Measurements from ENCODE around the gene FAM120A. TPM values are rescaled to one million over a fixed set of nuclear protein-coding genes. Genes with fewer than 3 reads are reported as not detected.

The FAM120A gene
- polyA plus RNA-seq, 1 donor from 2014 or later = 8.9 TPM

GRCh38 chr9:93560991-93561390, 109.5 kb downstream of the FAM120A start:
- Histone ChIP-seq H3F3A (ENCODE audit: insufficient read depth, low read length, poor library complexity, severe bottlenecking) (no peaks in the 10 kb centered on the region), H3K4me3 (ENCODE audit: low read length) (no peak overlapping the region), H3K27ac (ENCODE audit: low read length) (no peak overlapping the region), H3K9me2 (ENCODE audit: insufficient read depth, low read length) (no peaks in the 10 kb centered on the region), H3K27me3 (ENCODE audit: insufficient read depth, low read depth, low read length) (no peaks in the 10 kb centered on the region), H3K79me2 (replicated peaks; ENCODE audit: insufficient read depth, low read length) (no peaks in the 10 kb centered on the region), H3K9ac (ENCODE audit: low read length) (no peak overlapping the region), H3K4me2 (ENCODE audit: low read length) (no peak overlapping the region), H3K36me3 (ENCODE audit: insufficient read depth, low read length) (peaks cover 8% of the 10 kb centered on the region), H4K20me1 (ENCODE audit: insufficient read depth) (no peaks in the 10 kb centered on the region), H3K9me3 (ENCODE audit: low read length) (no peaks in the 10 kb centered on the region), H2AFZ (ENCODE audit: low read depth, low read length) (no peak overlapping the region)
- TF ChIP-seq RAD21 (conservative IDR thresholded peaks at IDR 0.05) = no peak
- TF ChIP-seq POLR2AphosphoS5 (IDR thresholded peaks at IDR 0.05) = no peak
- TF ChIP-seq SMC3 (conservative IDR thresholded peaks at IDR 0.05; ENCODE audit: poor library complexity) = no peak
- TF ChIP-seq EP300 (conservative IDR thresholded peaks at IDR 0.05; ENCODE audit: poor library complexity, severe bottlenecking) = no peak
- TF ChIP-seq EZH2 (IDR thresholded peaks at IDR 0.05; ENCODE audit: borderline replicate concordance, insufficient read depth, low read length, poor library complexity, severe bottlenecking) = no peak
- TF ChIP-seq, protein P1, sequence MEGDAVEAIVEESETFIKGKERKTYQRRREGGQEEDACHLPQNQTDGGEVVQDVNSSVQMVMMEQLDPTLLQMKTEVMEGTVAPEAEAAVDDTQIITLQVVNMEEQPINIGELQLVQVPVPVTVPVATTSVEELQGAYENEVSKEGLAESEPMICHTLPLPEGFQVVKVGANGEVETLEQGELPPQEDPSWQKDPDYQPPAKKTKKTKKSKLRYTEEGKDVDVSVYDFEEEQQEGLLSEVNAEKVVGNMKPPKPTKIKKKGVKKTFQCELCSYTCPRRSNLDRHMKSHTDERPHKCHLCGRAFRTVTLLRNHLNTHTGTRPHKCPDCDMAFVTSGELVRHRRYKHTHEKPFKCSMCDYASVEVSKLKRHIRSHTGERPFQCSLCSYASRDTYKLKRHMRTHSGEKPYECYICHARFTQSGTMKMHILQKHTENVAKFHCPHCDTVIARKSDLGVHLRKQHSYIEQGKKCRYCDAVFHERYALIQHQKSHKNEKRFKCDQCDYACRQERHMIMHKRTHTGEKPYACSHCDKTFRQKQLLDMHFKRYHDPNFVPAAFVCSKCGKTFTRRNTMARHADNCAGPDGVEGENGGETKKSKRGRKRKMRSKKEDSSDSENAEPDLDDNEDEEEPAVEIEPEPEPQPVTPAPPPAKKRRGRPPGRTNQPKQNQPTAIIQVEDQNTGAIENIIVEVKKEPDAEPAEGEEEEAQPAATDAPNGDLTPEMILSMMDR (IDR thresholded peaks at IDR 0.05; ENCODE audit: poor library complexity, severe bottlenecking) = no peak
- no peak for TF ChIP-seq TAF1 (IDR thresholded peaks at IDR 0.05; ENCODE audit: low read depth)
- TF ChIP-seq REST (IDR thresholded peaks at IDR 0.05; ENCODE audit: borderline replicate concordance) = no peak
- no peak for TF ChIP-seq MXI1 (conservative IDR thresholded peaks at IDR 0.05; ENCODE audit: poor library complexity, severe bottlenecking)

GRCh38 chr9:93562157-93562556, 110.7 kb downstream of the FAM120A start:
- H3K4me3 ChIP-seq (ENCODE audit: low read length) = no peak overlapping the region
- no peaks in the 10 kb centered on the region for H3F3A ChIP-seq (ENCODE audit: insufficient read depth, low read length, poor library complexity, severe bottlenecking)
- H3K79me2 ChIP-seq (replicated peaks; ENCODE audit: insufficient read depth, low read length) = no peaks in the 10 kb centered on the region

More at GRCh38 chr9:93562157-93562556, 110.7 kb downstream of the FAM120A start:
- Histone ChIP-seq H3K9ac (ENCODE audit: low read length) (no peak overlapping the region), H3K36me3 (ENCODE audit: insufficient read depth, low read length) (peaks cover 8% of the 10 kb centered on the region), H3K9me3 (ENCODE audit: low read length) (no peaks in the 10 kb centered on the region), H2AFZ (ENCODE audit: low read depth, low read length) (no peak overlapping the region), H4K20me1 (ENCODE audit: insufficient read depth) (no peaks in the 10 kb centered on the region), H3K9me2 (ENCODE audit: insufficient read depth, low read length) (no peaks in the 10 kb centered on the region), H3K27ac (ENCODE audit: low read length) (no peak overlapping the region), H3K27me3 (ENCODE audit: insufficient read depth, low read depth, low read length) (no peaks in the 10 kb centered on the region), H3K4me2 (ENCODE audit: low read length) (no peak overlapping the region)
- TF ChIP-seq REST (IDR thresholded peaks at IDR 0.05; ENCODE audit: borderline replicate concordance) = no peak
- TF ChIP-seq, protein P1 (IDR thresholded peaks at IDR 0.05; ENCODE audit: poor library complexity, severe bottlenecking) = no peak
- TF ChIP-seq TAF1 (IDR thresholded peaks at IDR 0.05; ENCODE audit: low read depth) = no peak
- TF ChIP-seq RAD21 (conservative IDR thresholded peaks at IDR 0.05) = no peak
- no peak for TF ChIP-seq EP300 (conservative IDR thresholded peaks at IDR 0.05; ENCODE audit: poor library complexity, severe bottlenecking)
- TF ChIP-seq EZH2 (IDR thresholded peaks at IDR 0.05; ENCODE audit: borderline replicate concordance, insufficient read depth, low read length, poor library complexity, severe bottlenecking) = no peak
- no peak for TF ChIP-seq MXI1 (conservative IDR thresholded peaks at IDR 0.05; ENCODE audit: poor library complexity, severe bottlenecking)
- no peak for TF ChIP-seq SMC3 (conservative IDR thresholded peaks at IDR 0.05; ENCODE audit: poor library complexity)
- TF ChIP-seq POLR2AphosphoS5 (IDR thresholded peaks at IDR 0.05) = no peak

All from neural cell (in vitro differentiated cells).